Measurements from ENCODE around the gene TLR4.

TLR4 gene

DNA sequence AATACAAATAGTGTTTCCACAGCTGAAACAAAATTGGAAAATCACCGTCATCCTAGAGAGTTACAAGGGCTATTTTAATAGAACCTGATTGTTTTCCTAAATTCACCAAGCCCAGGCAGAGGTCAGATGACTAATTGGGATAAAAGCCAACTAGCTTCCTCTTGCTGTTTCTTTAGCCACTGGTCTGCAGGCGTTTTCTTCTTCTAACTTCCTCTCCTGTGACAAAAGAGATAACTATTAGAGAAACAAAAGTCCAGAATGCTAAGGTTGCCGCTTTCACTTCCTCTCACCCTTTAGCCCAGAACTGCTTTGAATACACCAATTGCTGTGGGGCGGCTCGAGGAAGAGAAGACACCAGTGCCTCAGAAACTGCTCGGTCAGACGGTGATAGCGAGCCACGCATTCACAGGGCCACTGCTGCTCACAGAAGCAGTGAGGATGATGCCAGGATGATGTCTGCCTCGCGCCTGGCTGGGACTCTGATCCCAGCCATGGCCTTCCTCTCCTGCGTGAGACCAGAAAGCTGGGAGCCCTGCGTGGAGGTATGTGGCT is at the start of gene TLR4:
TLR4 (plus strand) TSS at position 380 of the 552 bp plus-strand sequence; CDS start at position 450, 70 bp downstream.
- no peak for DNase-seq (ENCODE audit: low spot score)
- Mint-ChIP-seq H3K9me3 (no peaks in the 10 kb centered on the region), H3K27me3 (ENCODE audit: low read depth) (peaks cover 16% of the 10 kb centered on the region), H3K27ac (no peak within 1 kb of the TSS), H3K4me3 (peak within 1 kb of the TSS; percentile 41), H3K4me1 (ENCODE audit: low read depth) (peaks cover 10% of the 10 kb centered on the region), H3K36me3 (ENCODE audit: low read depth) (no peaks in the 10 kb centered on the region)

- Mint-ChIP-seq H3K36me3 (ENCODE audit: low read depth) (no peaks in the 10 kb centered on the region), H3K9me3 (no peaks in the 10 kb centered on the region), H3K27me3 (ENCODE audit: low read depth) (no peaks in the 10 kb centered on the region), H3K4me1 (ENCODE audit: low read depth) (no peaks in the 10 kb centered on the region), H3K27ac (no peak overlapping the region), H3K4me3 (no peak overlapping the region)
- DNase-seq (ENCODE audit: low spot score): no peak
These were observed 48.2 kb upstream of the TLR4 start for GRCh38 chr9:117656002-117656401.

- H3K36me3 Mint-ChIP-seq (ENCODE audit: low read depth): no peaks in the 10 kb centered on the region
- H3K27me3 Mint-ChIP-seq (ENCODE audit: low read depth): no peaks in the 10 kb centered on the region
- no peak overlapping the region for H3K4me3 Mint-ChIP-seq
- DNase-seq (ENCODE audit: low spot score): no peak
- H3K27ac Mint-ChIP-seq: no peak overlapping the region
- no peaks in the 10 kb centered on the region for H3K9me3 Mint-ChIP-seq
- no peaks in the 10 kb centered on the region for H3K4me1 Mint-ChIP-seq (ENCODE audit: low read depth)
These were observed 41.6 kb upstream of the TLR4 start for GRCh38 chr9:117662651-117663050.

- no peak for DNase-seq (ENCODE audit: low spot score)
- no peaks in the 10 kb centered on the region for H3K4me1 Mint-ChIP-seq (ENCODE audit: low read depth)
- H3K27me3 Mint-ChIP-seq (ENCODE audit: low read depth): no peaks in the 10 kb centered on the region
- H3K9me3 Mint-ChIP-seq: no peaks in the 10 kb centered on the region
- no peak overlapping the region for H3K4me3 Mint-ChIP-seq
- no peaks in the 10 kb centered on the region for H3K36me3 Mint-ChIP-seq (ENCODE audit: low read depth)
- no peak overlapping the region for H3K27ac Mint-ChIP-seq
These were observed 39.8 kb upstream of the TLR4 start for GRCh38 chr9:117664419-117664818.

GRCh38 chr9:117665601-117666385 is 38.4 kb upstream of the TLR4 start:
- no peaks in the 10 kb centered on the region for H3K9me3 Mint-ChIP-seq
- no peak for DNase-seq (ENCODE audit: low spot score)
- no peaks in the 10 kb centered on the region for H3K36me3 Mint-ChIP-seq (ENCODE audit: low read depth)
- H3K27me3 Mint-ChIP-seq (ENCODE audit: low read depth): no peaks in the 10 kb centered on the region
- no peaks in the 10 kb centered on the region for H3K4me1 Mint-ChIP-seq (ENCODE audit: low read depth)
- no peak overlapping the region for H3K27ac Mint-ChIP-seq
- H3K4me3 Mint-ChIP-seq: no peak overlapping the region

- H3K36me3 Mint-ChIP-seq (ENCODE audit: low read depth): no peaks in the 10 kb centered on the region
- DNase-seq (ENCODE audit: low spot score): no peak
- H3K27ac Mint-ChIP-seq: no peak overlapping the region
- no peak overlapping the region for H3K4me3 Mint-ChIP-seq
- H3K4me1 Mint-ChIP-seq (ENCODE audit: low read depth): no peaks in the 10 kb centered on the region
- H3K27me3 Mint-ChIP-seq (ENCODE audit: low read depth): no peaks in the 10 kb centered on the region
- no peaks in the 10 kb centered on the region for H3K9me3 Mint-ChIP-seq
These were observed 32.7 kb upstream of the TLR4 start for GRCh38 chr9:117671468-117671867.

GRCh38 chr9:117672369-117672768 is 31.8 kb upstream of the TLR4 start:
- Mint-ChIP-seq H3K27me3 (ENCODE audit: low read depth) (no peaks in the 10 kb centered on the region), H3K4me3 (no peak overlapping the region), H3K9me3 (no peaks in the 10 kb centered on the region), H3K36me3 (ENCODE audit: low read depth) (no peaks in the 10 kb centered on the region), H3K4me1 (ENCODE audit: low read depth) (no peaks in the 10 kb centered on the region), H3K27ac (no peak overlapping the region)
- no peak for DNase-seq (ENCODE audit: low spot score)

GRCh38 chr9:117677572-117677971 is 26.6 kb upstream of the TLR4 start:
- no peaks in the 10 kb centered on the region for H3K36me3 Mint-ChIP-seq (ENCODE audit: low read depth)
- H3K4me3 Mint-ChIP-seq: no peak overlapping the region
- H3K27me3 Mint-ChIP-seq (ENCODE audit: low read depth): no peaks in the 10 kb centered on the region
- no peak overlapping the region for H3K27ac Mint-ChIP-seq
- DNase-seq (ENCODE audit: low spot score): no peak
- no peaks in the 10 kb centered on the region for H3K4me1 Mint-ChIP-seq (ENCODE audit: low read depth)
- no peaks in the 10 kb centered on the region for H3K9me3 Mint-ChIP-seq

DNA sequence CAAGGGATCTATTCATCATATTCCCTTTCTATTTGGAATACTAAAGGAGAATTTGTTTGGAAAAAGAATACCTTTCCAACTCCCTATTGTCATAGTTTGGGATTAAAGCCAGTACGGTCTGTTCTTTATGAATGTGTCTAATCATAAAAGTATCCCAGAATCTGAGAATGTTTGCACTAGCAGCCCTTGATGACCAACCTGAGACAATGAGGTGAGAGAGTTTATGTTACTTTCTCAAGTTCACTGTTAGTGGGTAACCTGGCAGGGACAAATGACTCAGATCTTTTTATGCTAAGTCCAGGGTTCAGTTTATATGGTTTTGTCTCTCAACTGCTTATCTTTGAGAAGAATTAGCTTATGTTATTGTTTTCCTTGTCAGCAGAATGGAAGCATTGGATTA is 25.3 kb upstream of the TLR4 start:
- Mint-ChIP-seq H3K27ac (no peak overlapping the region), H3K36me3 (ENCODE audit: low read depth) (no peaks in the 10 kb centered on the region), H3K27me3 (ENCODE audit: low read depth) (no peaks in the 10 kb centered on the region), H3K4me3 (no peak overlapping the region), H3K4me1 (ENCODE audit: low read depth) (no peaks in the 10 kb centered on the region), H3K9me3 (no peaks in the 10 kb centered on the region)
- DNase-seq (ENCODE audit: low spot score): no peak

DNA sequence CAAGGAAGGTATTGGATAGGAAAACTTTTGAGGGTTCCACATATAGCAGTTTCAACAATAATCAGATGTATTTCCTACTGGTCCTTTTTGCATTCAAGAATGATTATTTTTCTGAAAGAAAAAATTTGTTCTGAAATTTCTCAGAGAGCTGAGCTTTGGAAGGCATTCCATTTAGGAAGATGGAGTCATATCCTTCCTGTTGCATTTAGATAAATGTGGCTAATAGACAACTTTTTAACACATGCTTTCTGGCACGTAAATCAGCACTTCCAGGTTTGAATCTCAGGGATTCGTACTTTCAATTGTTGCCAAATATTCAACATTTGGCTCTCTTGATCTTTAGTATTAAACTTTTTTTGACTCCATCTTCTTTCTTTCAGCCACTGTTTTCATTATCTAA is 24.8 kb upstream of the TLR4 start:
- Mint-ChIP-seq H3K4me1 (ENCODE audit: low read depth) (no peaks in the 10 kb centered on the region), H3K36me3 (ENCODE audit: low read depth) (no peaks in the 10 kb centered on the region), H3K9me3 (no peaks in the 10 kb centered on the region), H3K27ac (no peak overlapping the region), H3K27me3 (ENCODE audit: low read depth) (no peaks in the 10 kb centered on the region), H3K4me3 (no peak overlapping the region)
- no peak for DNase-seq (ENCODE audit: low spot score)

- Mint-ChIP-seq H3K36me3 (ENCODE audit: low read depth) (no peaks in the 10 kb centered on the region), H3K9me3 (no peaks in the 10 kb centered on the region), H3K27me3 (ENCODE audit: low read depth) (no peaks in the 10 kb centered on the region), H3K4me1 (ENCODE audit: low read depth) (no peaks in the 10 kb centered on the region), H3K27ac (no peak overlapping the region), H3K4me3 (no peak overlapping the region)
- no peak for DNase-seq (ENCODE audit: low spot score)
These were observed 22.3 kb upstream of the TLR4 start for GRCh38 chr9:117681888-117682287.

GRCh38 chr9:117682955-117683710 is 21.1 kb upstream of the TLR4 start:
- Mint-ChIP-seq H3K36me3 (ENCODE audit: low read depth) (no peaks in the 10 kb centered on the region), H3K9me3 (no peaks in the 10 kb centered on the region), H3K27me3 (ENCODE audit: low read depth) (peaks cover under 1% of the 10 kb centered on the region), H3K4me1 (ENCODE audit: low read depth) (no peaks in the 10 kb centered on the region), H3K4me3 (no peak overlapping the region), H3K27ac (no peak overlapping the region)
- no peak for DNase-seq (ENCODE audit: low spot score)

DNA sequence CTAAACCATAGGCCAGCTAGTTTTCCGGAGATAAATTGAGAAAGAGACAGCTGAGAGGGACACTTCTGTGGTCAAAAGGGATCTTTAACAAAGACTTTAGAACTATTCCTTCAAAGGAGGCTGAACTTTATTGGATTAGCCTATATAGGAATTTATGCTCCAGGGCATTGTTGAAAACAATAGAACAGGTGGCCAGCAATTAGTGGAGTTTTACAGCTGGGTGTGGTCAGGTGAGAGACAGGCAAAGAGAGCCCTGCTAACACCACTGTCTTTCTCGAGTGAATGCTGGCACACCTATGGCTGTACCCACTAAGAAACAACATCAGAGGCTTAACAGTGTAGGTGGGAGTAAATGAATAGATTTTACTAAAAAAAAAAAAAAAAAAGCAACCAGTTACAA is 16.7 kb upstream of the TLR4 start:
- H3K27me3 Mint-ChIP-seq (ENCODE audit: low read depth): peaks cover 2% of the 10 kb centered on the region
- no peaks in the 10 kb centered on the region for H3K36me3 Mint-ChIP-seq (ENCODE audit: low read depth)
- H3K27ac Mint-ChIP-seq: no peak overlapping the region
- no peaks in the 10 kb centered on the region for H3K4me1 Mint-ChIP-seq (ENCODE audit: low read depth)
- H3K9me3 Mint-ChIP-seq: no peaks in the 10 kb centered on the region
- DNase-seq (ENCODE audit: low spot score): no peak
- no peak overlapping the region for H3K4me3 Mint-ChIP-seq

DNA sequence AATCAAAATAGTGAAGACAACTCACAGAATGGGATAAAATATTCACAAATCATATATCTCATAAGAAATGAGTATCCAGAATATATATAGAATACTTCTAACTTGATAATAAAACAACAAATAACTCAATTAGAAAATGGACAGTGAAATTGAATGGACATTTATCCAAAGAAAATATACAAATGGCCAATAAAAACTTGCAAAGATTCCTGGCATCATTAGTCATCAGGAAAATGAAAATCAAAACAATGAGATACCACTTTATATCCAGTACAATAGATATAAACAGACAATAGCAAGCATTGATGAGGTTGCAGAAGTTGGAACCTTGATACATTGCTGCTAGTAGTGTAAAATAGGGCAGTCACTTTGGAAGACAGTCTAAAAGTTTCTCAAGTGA is 12.8 kb upstream of the TLR4 start:
- Mint-ChIP-seq H3K4me3 (no peak overlapping the region), H3K4me1 (ENCODE audit: low read depth) (no peaks in the 10 kb centered on the region), H3K27ac (no peak overlapping the region), H3K9me3 (no peaks in the 10 kb centered on the region), H3K27me3 (ENCODE audit: low read depth) (peaks cover 2% of the 10 kb centered on the region), H3K36me3 (ENCODE audit: low read depth) (no peaks in the 10 kb centered on the region)
- no peak for DNase-seq (ENCODE audit: low spot score)

Data from T-helper 2 cell treated with Interferon-gamma antibody and Interleukin-4, amounts not matched to agents 5 μg/mL and 100 μg/mL, for 36 hours (primary cell).